Measurements from ENCODE around the gene FGF1.

The FGF1 gene

DNA sequence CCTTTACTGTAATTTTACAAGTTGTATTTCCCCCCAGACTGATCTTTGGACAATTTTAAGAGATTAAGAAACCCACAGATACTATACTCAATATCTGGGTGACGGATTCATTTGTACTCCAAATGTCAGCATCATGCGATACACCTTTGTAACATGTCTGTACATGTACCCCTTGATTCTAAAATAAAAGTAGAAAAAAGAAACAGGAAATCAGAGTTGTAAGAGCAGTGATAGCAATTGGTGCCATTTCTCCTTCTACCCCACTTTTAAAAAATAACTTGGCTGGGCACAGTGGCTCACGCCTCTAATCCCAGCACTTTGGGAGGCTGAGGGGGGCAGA is 116.9 kb downstream of the FGF1 start:
- DNase-seq: no peak

DNA sequence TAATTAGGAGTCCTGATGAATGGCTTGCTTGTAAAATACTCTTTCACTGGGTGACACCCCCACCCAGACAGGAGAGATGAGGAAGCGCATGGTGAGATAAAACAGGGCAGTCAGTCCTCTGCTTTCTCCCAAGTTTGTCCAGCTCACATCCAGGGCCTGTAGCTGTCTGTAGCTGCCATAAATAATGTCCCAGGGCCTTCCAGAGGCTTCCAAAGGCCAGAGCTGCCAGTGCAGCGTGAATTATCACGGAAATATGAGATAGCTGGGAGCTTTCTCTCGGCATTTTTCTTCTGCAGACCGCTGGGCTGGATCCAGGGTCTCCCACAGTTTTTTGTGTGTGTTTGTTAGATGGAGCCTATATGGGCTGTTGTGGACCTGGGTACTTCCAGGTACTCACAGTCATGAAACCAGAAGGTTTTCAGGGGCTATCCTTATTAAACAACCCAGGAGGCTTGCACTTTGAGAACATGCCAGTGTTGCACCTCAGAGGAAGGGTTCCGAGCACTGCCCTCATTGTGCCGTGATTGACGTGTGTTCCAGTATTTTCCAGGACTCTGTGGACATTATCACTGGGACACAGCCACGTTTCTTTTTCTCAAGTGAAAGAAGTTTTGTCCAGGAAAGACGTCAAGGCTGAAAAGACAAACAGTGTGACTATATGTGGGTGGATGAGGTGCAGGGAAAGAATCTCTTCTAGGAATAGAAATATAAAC is 117.5 kb downstream of the FGF1 start:
- no peak for DNase-seq

DNA sequence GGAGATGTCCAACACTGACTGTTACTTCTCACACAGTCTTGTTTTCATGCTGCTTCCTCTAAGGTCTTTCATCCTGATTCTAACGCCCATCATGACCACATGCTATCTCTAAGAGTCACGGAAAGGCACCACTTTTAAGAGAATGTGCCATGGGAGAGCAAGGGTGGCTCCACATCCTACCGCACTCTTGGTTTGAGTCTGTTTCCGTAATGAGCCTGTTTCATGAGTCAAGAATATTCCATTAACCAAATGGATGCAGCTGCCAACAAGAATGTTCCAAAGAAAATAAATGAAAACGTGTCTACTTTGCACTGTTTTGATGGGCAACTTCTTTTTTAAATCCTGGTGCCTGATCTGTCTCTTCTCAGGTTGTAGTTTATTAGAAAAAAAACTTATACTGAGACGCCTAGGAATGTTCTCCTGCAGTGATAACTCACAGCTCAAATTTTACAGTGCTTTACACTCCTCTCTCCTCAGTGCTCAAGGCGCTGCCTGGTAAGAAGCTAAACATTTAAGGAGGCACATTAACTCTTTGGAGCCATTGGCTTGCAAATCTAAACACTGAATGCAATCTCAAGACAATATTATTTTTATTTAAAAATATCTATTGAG is 124.3 kb downstream of the FGF1 start:
- DNase-seq: no peak

DNA sequence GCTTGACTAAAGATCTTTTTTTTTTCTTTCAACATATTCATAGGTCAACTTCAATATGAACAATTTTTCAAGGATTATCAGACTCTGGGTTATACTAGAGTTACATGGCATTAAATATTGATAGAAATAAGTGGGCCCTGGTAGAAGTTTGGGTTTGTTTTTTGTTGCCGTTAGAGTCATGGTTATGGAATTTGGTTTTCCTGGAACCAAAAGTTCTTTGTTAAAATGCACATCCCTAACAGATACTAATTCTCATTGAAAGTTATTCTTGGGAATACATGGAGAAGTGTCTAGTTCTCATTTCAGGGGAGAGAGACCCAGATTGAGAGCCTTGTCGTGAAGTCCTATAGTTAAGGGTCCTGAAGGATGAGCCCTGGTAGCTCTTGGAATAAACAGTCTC is 124.9 kb downstream of the FGF1 start:
- DNase-seq: no peak

DNA sequence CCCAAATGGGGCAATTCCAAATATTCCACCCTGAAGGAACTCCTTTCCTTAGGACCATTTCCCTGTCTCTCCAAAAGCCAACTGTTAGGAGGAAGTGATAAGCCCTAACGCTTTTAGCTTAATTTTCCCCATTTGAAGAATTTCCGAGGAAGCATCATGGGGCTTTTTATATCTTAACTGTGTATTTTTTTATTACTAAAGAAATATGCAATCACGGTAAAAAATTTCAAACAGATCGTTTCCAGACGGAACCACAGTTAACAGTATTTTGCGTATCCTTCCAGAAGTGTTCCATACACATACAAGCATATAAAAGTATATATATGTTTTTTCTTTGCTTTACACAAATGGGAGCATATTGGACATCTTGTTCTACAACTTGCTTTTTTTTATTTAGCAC is 133.8 kb downstream of the FGF1 start:
- DNase-seq: no peak

DNA sequence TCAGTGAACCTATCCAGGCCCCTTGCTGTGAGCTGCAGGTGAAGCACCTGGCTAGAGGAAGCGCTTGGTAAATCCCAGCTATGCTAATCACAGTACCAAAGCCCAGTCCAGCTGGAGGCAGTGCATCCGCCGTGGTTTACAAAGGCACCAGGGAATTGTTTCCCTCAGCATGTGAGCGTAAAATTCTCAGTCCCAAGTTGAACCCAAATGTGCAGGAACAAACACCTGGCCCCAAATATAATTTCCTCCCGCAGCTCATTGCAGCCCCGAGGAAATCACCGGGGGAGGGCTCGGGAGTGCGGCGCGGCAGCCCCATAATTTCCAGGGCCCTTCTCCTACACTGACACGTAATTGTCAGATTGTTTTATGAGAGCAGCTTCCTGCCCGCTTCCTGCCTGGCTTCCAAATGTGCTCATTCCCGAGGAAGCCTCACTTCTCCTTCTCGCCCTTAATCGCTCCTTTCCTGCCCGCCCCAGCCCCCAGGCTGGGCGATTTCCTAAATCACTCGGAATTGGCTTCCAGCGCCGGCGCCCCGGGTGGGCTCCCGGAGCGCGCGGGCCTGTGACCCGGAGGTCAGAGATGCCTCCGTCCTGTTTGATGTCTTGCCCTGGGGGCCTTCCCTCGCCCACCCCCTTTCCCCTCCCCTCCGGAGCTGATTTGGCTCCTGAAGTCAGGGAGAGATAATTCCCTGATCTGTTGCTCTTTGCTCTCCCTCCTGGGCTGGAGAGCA is 134.4 kb downstream of the FGF1 start:
- DNase-seq: no peak

DNA sequence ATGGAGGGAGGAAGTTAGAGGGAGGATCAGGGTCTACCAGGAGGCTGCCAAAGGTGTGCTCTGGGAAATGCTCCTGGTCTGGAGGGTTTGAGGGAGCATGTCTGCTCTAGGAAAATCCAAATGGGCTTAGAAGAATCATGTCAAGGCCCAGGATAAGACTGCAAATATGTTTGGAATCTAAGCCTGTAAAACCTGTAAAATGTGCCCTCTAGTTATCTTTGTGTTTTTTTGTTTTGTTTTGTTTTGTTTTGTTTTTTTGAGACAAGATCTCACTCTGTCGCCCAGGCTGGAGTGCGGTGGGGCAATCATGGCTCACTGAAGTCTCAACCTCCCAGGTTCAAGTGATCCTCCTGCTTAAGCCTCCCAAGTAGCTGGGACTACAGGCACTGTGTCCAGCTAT is 135.4 kb downstream of the FGF1 start:
- DNase-seq: no peak

DNA sequence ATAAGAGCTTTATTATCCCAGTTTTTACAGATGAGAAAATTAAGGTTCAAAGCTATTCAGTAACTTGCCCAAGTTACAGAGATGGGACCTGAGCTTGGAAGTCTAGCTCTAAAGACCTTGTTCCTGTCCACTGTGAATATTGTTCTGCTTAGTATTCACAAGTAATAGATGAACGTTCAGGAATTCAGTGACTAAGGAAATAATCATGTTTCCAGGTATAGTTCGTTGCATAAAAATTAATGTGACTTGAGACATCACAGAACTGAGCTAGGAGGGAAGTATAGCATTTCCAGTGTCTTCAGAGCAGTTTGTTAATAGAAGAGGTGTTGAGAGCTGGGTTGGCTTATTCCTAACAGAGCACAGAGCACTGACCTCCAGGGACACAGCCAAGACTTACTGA is 136.1 kb downstream of the FGF1 start:
- no peak for DNase-seq

DNA sequence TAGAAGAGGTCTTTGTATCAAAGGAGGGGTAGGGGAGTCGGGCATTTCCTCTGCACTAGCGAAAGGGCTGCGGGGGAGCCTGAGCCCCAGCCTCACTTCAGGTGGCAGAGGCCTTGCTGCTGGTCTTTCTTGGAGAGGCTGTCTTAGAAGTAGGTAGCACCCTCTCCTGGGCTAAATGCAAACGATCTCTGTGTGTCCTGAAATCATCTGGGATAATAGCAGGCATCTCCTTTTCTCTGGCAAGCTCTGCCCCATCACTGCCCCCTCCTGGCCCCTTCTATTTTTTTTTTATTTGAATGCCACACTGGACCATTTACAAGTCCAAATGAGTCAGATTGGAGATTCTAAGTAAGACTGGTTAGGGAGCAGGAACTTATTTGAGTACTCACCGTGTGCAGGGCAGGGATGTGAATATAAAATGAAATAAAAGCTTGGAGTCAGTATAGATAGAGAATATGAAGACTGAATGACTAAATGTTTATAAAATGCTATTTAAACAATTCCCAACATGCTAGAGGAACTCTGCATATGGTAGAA is 137.1 kb downstream of the FGF1 start:
- peak; percentile 10 for DNase-seq

DNA sequence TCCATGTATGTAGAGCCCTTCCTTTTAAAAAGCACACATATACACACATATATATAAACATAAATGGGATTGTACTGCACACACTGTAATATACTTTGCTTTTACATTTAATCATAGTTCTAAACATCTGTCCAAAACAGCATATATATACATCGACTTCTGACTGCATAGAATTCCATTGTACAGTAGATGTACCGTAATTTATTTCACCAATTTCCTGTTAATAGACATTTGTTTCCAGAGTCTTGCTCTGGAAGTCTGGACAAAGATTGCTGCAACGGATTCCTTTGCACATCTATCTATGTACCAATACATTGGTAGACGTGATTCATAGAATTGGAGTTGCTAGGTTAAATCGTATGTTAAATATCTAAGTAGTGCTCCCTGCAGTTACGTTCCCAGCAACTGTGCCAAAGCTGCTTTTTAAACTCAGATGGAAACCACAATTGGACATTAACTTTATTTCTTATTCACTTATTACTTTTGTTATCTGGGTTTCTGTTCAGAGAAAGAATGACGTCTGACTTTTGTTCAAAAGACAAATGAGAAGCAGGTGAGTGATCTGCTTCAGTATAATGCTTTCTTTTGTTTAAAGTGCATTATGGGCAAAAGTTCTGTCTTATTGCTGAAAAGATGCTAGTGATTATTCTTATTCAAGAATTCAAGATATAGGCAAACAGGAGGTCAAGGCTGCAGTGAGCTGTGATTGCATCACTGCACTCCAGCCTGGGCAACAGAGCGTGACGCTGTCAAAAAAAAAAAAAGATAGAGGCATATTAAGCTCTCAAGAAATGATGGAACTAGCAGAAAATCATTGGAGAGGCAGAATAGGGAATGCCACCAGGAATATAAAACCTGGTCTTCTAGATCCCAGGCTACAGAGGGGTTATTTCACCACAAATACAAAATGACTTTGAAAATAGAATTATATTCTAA is 138.2 kb downstream of the FGF1 start:
- no peak for DNase-seq

DNA sequence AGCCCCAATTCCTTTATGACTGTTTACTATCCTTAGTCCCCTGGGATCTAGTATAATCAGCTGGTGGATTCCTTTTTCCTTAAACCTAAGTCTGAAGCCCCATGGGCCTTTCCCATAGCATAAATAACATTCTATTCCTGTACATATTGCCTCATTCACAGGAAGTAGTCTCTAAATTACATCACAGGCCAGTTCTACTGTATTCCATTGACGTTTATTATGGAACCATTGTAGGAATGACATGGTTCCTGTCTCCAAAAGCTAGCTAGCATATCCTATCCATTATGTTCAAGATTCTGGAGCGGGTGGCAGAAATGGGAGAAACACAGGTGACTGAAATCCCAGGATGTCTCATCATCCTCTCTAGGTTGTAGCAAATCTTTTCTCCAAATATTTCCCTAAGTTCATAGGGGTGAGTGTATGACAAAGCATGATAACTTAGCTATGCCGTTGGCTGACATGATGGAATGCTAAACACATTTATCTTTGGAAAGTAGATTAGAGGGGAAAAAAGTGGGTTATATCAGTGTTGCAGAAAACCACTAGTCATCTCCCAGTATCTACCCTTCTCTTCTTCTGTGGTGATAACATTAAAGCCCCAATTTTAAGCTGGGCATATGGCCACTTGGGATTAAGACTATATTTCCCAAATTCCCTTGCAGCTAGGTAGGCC is 140.1 kb downstream of the FGF1 start:
- no peak for DNase-seq

DNA sequence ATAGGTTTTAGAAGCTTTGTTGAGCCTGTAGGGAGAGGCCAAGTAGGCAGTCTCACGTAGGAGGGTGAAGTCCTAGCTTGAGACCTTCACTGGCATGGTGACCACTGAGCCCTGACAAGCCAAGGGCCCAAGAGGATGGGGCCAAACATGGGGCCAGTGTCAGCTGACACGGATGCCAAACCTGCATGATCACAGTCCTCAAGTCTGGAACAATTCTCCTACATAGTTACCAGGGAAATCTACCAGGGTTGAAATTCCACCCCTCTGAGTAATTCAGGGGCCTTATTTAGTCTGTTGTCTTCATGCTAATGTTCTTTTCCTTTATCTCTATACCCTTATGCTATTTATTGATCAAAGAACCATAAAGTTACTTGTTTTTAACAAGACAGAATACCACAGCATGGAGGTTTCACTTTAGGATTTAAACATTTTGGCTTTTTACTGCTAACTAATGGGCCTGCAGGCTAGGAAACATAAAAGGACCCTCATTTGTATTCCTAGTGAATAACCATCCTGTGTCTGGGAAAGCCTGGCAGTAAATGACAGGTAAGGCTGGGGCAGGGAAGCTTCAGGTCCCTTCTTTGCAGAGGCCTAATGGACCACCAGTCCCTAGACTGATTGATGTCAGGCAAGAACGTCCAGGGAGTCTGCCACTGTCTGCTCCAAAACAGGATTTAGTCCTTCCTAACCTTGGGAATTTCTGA is 140.8 kb downstream of the FGF1 start:
- no peak for DNase-seq

DNA sequence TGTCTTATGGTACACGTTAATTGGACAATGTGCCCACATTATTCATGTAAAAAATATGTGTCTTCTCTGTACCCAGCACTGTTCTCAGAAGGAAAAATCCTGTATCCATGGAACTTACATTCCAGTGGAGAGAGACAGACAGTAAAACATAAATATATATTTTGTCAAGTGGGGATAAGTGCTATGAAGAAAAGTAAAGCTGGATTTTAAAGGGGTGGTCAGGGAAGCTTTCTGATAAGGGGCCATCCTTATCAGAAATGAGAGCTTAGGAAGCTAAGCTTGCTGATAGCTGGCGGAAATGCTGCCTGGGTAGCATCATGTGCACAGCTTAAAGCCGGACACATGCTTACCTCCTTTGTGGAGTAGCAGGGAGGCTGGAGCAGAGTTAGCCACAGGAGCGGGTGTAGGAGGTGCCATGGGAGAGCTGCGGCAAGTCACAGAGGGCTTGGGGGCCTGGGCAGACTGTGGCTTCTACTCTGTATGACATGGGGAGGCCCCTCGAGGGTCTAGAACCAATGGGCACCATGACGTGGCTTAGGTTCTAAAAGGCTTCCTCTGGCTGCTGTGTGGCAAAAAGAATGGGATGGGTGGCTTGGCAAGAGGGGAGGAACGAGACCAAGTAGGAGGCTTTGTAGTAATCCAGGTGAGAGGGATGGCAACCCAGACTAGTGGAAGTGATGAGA is 141.7 kb downstream of the FGF1 start:
- DNase-seq: no peak

DNA sequence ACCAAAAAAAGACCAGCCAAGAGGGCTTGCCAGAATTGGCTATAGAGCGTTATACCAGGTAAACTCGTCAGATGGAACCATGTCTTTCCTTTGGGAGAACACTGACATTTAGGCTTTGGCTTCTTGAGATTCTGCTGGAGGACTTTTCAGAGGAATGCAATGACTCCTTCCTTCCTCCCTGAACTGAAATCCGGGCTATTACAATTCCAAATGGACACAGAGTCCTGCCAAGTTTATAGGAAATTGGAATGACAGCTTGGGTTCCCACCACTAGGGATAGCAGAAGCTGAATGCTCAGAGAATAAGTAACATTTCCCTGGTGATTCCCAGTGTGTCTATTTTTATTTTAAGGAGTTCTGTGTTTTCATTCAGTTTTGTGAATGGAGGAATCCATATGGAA is 143.0 kb downstream of the FGF1 start:
- no peak for DNase-seq

Measured in DMS79 treated with DMSO at 0.1 percent for 48 hours (cell line).